ENCODE measurements around the gene CD55.
"Not testable (repeated sequence)": the region's sequence is repeated elsewhere in the genome, so short reads cannot be mapped to it uniquely, and the experiment has no call there.

The CD55 gene

GRCh38 chr1:207318072-207318619 is 3.3 kb upstream of the CD55 start:
- Histone ChIP-seq H3K9me3 (ENCODE audit: insufficient read depth, low read length) (no peaks in the 10 kb centered on the region), H3K9ac (ENCODE audit: low read length) (no peak overlapping the region), H3K4me3 (ENCODE audit: low read length) (no peak overlapping the region), H3K4me2 (ENCODE audit: low read length) (no peak overlapping the region), H3K4me1 (ENCODE audit: low read length) (peaks cover 7% of the 10 kb centered on the region), H3K79me2 (ENCODE audit: low read length) (peaks cover 5% of the 10 kb centered on the region; the same call in 1 of the 2 replicates), H3K36me3 (replicated peaks; ENCODE audit: low read depth, low read length) (no peaks in the 10 kb centered on the region), H4K20me1 (ENCODE audit: insufficient read depth, low read length) (no peaks in the 10 kb centered on the region), H3K27ac (ENCODE audit: low read length) (no peak overlapping the region), H2AFZ (ENCODE audit: low read depth, low read length) (no peak overlapping the region), H3K27me3 (ENCODE audit: low read depth, low read length) (0 out of 2 replicates have a peak, but pooled peaks cover 8% of the 10 kb centered on the region)
- no peak for TF ChIP-seq CTCF (IDR thresholded peaks at IDR 0.05; ENCODE audit: low read depth, low read length)
- no peak for TF ChIP-seq EZH2phosphoT487 (IDR thresholded peaks at IDR 0.05; ENCODE audit: low read depth)

GRCh38 chr1:207319199-207319598 is 2.3 kb upstream of the CD55 start:
- TF ChIP-seq CTCF (IDR thresholded peaks at IDR 0.05; ENCODE audit: low read depth, low read length) (no peak), EZH2phosphoT487 (IDR thresholded peaks at IDR 0.05; ENCODE audit: low read depth) (no peak)
- Histone ChIP-seq H3K9me3 (ENCODE audit: insufficient read depth, low read length) (no peaks in the 10 kb centered on the region), H2AFZ (ENCODE audit: low read depth, low read length) (no peak overlapping the region), H3K27me3 (ENCODE audit: low read depth, low read length) (0 out of 2 replicates have a peak, but pooled peaks cover 7% of the 10 kb centered on the region), H3K4me2 (ENCODE audit: low read length) (no peak overlapping the region), H3K9ac (ENCODE audit: low read length) (no peak overlapping the region), H3K79me2 (ENCODE audit: low read length) (peaks cover 5% of the 10 kb centered on the region; the same call in 1 of the 2 replicates), H3K36me3 (replicated peaks; ENCODE audit: low read depth, low read length) (peaks cover 9% of the 10 kb centered on the region), H3K4me1 (ENCODE audit: low read length) (peaks cover 7% of the 10 kb centered on the region), H3K4me3 (ENCODE audit: low read length) (no peak overlapping the region), H3K27ac (ENCODE audit: low read length) (no peak overlapping the region), H4K20me1 (ENCODE audit: insufficient read depth, low read length) (no peaks in the 10 kb centered on the region)

GRCh38 chr1:207320105-207320504 is 1.4 kb upstream of the CD55 start:
- not testable (repeated sequence) for H3K27me3 ChIP-seq (ENCODE audit: low read depth, low read length); H3K36me3 ChIP-seq (replicated peaks; ENCODE audit: low read depth, low read length); H3K4me1 ChIP-seq (ENCODE audit: low read length); H3K9ac ChIP-seq (ENCODE audit: low read length); H3K9me3 ChIP-seq (ENCODE audit: insufficient read depth, low read length); H4K20me1 ChIP-seq (ENCODE audit: insufficient read depth, low read length); H3K4me2 ChIP-seq (ENCODE audit: low read length); H3K4me3 ChIP-seq (ENCODE audit: low read length); H2AFZ ChIP-seq (ENCODE audit: low read depth, low read length); H3K79me2 ChIP-seq (ENCODE audit: low read length); H3K27ac ChIP-seq (ENCODE audit: low read length)

- Histone ChIP-seq H3K27ac (ENCODE audit: low read length) (peak overlapping the region; percentile 55), H3K36me3 (replicated peaks; ENCODE audit: low read depth, low read length) (peaks cover 17% of the 10 kb centered on the region), H4K20me1 (ENCODE audit: insufficient read depth, low read length) (no peaks in the 10 kb centered on the region), H3K79me2 (ENCODE audit: low read length) (peaks cover 5% of the 10 kb centered on the region; the same call in 1 of the 2 replicates), H3K9me3 (ENCODE audit: insufficient read depth, low read length) (no peaks in the 10 kb centered on the region), H3K4me3 (ENCODE audit: low read length) (peak overlapping the region; percentile 88), H3K4me1 (ENCODE audit: low read length) (peaks cover 7% of the 10 kb centered on the region), H3K9ac (ENCODE audit: low read length) (peak overlapping the region; percentile 93), H3K27me3 (ENCODE audit: low read depth, low read length) (no peaks in the 10 kb centered on the region), H3K4me2 (ENCODE audit: low read length) (peak overlapping the region; percentile 88), H2AFZ (ENCODE audit: low read depth, low read length) (peak overlapping the region; percentile 81)
- no peak for TF ChIP-seq EZH2phosphoT487 (IDR thresholded peaks at IDR 0.05; ENCODE audit: low read depth)
- TF ChIP-seq CTCF (IDR thresholded peaks at IDR 0.05; ENCODE audit: low read depth, low read length): no peak
Observed at GRCh38 chr1:207321790-207322645, 540 bp downstream of the CD55 start.

All from OCI-LY3 (cell line).